HG03060 (cell line): ENCODE measurements around the gene APOB.

Experiments
- ATAC-seq: cut with Tn5 transposase; IDR thresholded peaks from one replicate; pipeline ENCODE4 v1.9.1; 2021; ENCODE audit warnings: low read depth, moderate number of reproducible peaks; ENCODE audit not compliant: unreplicated experiment

The APOB gene

DNA sequence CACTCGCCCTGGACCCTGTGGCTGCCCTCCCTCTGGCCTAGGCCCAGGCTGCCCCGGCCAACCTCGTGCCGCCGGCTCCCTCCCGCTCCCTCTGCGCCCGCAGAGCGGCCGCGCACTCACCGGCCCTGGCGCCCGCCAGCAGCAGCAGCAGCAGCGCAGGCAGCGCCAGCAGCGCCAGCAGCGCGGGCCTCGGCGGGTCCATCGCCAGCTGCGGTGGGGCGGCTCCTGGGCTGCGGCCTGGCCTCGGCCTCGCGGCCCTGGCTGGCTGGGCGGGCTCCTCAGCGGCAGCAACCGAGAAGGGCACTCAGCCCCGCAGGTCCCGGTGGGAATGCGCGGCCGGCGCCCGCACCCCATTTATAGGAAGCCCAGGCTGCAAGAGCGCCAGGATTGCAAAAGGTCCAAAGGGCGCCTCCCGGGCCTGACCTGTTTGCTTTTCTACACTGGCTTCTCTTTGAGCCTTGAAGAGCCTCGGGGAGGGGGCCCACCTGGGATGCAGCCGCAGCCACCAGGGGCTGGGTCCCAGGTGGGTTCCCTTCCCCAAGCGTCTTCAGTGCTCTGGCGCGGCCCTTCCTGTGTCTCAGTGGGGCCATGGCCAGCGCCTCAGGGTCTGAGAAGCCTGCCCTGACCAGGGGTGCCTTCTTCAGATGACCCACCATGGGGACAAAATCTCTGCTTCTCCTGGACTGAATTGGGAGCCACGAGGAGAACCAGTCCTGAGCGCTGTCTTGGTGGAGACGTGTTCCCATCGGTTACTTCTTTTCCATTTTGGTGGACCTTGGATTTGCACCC lies at the start of gene APOB:
TSS of gene APOB (minus strand) at position 330 of the 789 bp plus-strand sequence. CDS start at position 202, 128 bp downstream.
- no peak for ATAC-seq

DNA sequence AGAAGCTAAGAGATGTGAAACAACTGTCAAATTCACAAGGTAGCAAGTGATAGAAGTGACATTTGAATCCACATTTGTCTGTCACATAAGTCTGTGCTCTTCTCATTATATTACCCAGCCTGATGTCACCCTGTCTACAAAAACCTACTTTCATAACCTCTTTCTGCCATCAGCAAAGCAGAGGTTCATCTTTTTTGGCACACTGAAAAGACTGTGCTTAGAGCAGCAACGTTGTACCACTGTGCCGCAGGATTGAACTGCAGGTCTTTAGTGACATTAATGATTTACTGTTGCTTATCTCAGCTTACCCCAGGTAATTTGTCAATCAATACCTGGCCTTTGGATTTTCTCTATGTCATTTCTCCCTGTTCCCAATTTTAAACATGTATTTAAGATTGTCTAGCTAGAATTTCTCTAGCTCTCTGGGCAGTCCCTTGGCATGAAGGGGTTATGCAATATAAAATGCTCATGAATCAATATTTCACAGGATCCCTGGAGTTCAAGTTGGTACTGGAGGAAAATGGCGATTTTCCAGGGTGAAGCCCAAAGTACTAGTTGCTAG lies 48.5 kb upstream of the APOB start:
- no peak for ATAC-seq

GRCh38 chr2:21084401-21084800 lies 40.5 kb upstream of the APOB start:
- ATAC-seq, result no peak

GRCh38 chr2:21083482-21083881 lies 39.6 kb upstream of the APOB start:
- no peak for ATAC-seq

- no peak for ATAC-seq
Measured at GRCh38 chr2:21078296-21078695, 34.4 kb upstream of the APOB start.

GRCh38 chr2:21072477-21073242 lies 28.8 kb upstream of the APOB start:
- no peak for ATAC-seq

- no peak for ATAC-seq
Measured at GRCh38 chr2:21070341-21071257, 26.7 kb upstream of the APOB start.

GRCh38 chr2:21069746-21070340 lies 26.0 kb upstream of the APOB start:
- no peak for ATAC-seq

- no peak for ATAC-seq
Measured at GRCh38 chr2:21067859-21068537, 24.1 kb upstream of the APOB start.

- ATAC-seq, result no peak
Measured at GRCh38 chr2:21067125-21067524, 23.3 kb upstream of the APOB start.

GRCh38 chr2:21059885-21060610 lies 16.2 kb upstream of the APOB start:
- no peak for ATAC-seq

GRCh38 chr2:21057097-21057496 lies 13.2 kb upstream of the APOB start:
- ATAC-seq, result no peak

DNA sequence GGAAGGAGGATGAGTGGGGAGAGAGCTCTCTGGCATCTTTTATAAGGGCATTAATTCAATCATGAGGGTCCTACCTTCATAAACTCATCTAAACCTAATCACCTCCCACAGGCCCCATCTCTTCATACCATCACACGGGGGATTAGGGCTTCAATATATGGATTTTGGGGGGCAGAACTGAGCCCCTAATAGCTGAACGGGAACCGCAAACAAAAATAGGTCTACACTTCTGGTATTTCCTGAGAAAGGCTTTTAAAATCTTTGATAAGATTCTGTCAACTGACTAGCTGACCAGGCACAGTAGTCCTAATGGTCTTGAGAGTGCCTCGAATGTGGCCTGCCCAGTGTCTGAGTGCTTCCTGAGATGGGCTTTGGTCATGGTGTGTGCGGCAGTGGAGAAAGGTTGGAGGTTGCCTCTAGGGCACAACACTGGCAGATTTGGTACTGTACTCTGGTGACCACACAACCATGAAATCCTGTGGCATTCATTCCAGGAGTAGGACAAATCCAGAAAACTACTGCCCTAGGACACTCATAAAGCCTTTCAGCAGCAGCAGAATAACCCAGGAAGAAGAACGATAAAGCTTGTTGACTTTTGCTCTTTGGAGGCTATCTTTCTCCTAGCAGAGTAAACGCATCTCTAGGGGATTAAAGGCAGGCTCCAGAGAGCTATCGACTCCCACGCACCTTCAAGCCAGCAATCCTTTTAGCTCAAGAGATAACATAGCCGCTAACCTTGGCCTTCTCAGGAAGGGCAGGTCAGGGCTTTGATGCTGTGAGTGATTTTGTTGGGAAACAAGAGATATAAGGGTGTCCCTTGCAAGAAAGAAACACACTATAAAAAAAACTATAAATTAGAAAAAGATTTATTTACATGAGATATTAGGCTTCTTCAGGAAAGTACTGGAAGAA lies 12.3 kb upstream of the APOB start:
- ATAC-seq, result no peak

- ATAC-seq, result no peak
Measured at GRCh38 chr2:21055451-21055850, 11.6 kb upstream of the APOB start.

- no peak for ATAC-seq
Measured at GRCh38 chr2:21054011-21054410, 10.1 kb upstream of the APOB start.

GRCh38 chr2:21052044-21052443 lies 8.2 kb upstream of the APOB start:
- ATAC-seq, result no peak

GRCh38 chr2:21050164-21050563 lies 6.3 kb upstream of the APOB start:
- ATAC-seq, result no peak
